Activated CD8-positive, alpha-beta T cell treated with anti-CD3 and anti-CD28 coated beads for 36 hours (primary cell): Measurements from ENCODE around the gene TPM2. TPM values are rescaled to one million over a fixed set of nuclear protein-coding genes. Genes with fewer than 3 reads are reported as not detected.
"Not testable (repeated sequence)": the region's sequence is repeated elsewhere in the genome, so short reads cannot be mapped to it uniquely, and the experiment has no call there.

Experiments
- ATAC-seq: fragments of 200-7000 bp; cut with Tn5 transposase; one replicate; pipeline ENCODE4 v1.10.0; 2021; ENCODE audit warnings: mild to moderate bottlenecking, moderate library complexity
- CTCF ChIA-PET: fragments of 350-600 bp; sonication (Branson Sonifier 250); formaldehyde crosslinking; loops from one replicate; lab custom pipeline; 2021; ENCODE audit warnings: antibody characterized with exemption; lab: Charles Lee
- POLR2A ChIA-PET: fragments of 350-600 bp; sonication (Branson Sonifier 250); formaldehyde crosslinking; loops from one replicate; lab custom pipeline; 2021; ENCODE audit warnings: antibody characterized with exemption; lab: Charles Lee
- DNase-seq: peaks from one replicate; pipeline ENCODE4 v3.0.0-alpha.2; 2020
- H3K27ac Mint-ChIP-seq: one replicate; pipeline ENCODE4 v1.8.0; 2021; ENCODE audit warnings: mild to moderate bottlenecking, mixed read lengths
- H3K27me3 Mint-ChIP-seq: one replicate; pipeline ENCODE4 v1.8.0; 2021; ENCODE audit warnings: mixed read lengths
- H3K36me3 Mint-ChIP-seq: one replicate; pipeline ENCODE4 v1.8.0; 2021; ENCODE audit warnings: low read depth, mixed read lengths
- H3K4me1 Mint-ChIP-seq: one replicate; pipeline ENCODE4 v1.8.0; 2021; ENCODE audit warnings: low read depth, mixed read lengths
- H3K4me3 Mint-ChIP-seq: one replicate; pipeline ENCODE4 v1.8.0; 2021; ENCODE audit warnings: mild to moderate bottlenecking, moderate library complexity, mixed read lengths
- H3K9me3 Mint-ChIP-seq: one replicate; pipeline ENCODE4 v1.8.0; 2021; ENCODE audit warnings: mixed read lengths
- CTCF ChIP-seq: fragments of 200-600 bp; IDR thresholded peaks from one replicate; pipeline ENCODE4 v1.8.0; 2022; ENCODE audit warnings: antibody characterized with exemption, mild to moderate bottlenecking
- intact Hi-C: fragments of 100-400 bp; cut with micrococcal nuclease; formaldehyde crosslinking; loops from one replicate; pipeline ENCODE4 v1.10.0; 2022
- total RNA-seq, 2 experiments: library from RNA; stranded (reverse); gene quantifications; one replicate each; pipeline ENCODE4 v1.2.3, GENCODE V29; 2021

Gene TPM2
- total RNA-seq, 2 experiments from 2014 or later, result 4.8 to 5.3 TPM

GRCh38 chr9:35646533-35647265, 43.0 kb downstream of the TPM2 start:
- POLR2A ChIA-PET, result interaction anchor here (0.7 to 6.4 kb wide), 13 partner anchors 8 to 85 kb away, joined by 3 to 64 read pairs (median 4); partner anchors contain the start of genes CA9, CCDC107, CD72 and CREB3
- ATAC-seq, result peak; percentile 84
- no peaks in the 10 kb centered on the region for H3K9me3 Mint-ChIP-seq
- H3K4me1 Mint-ChIP-seq, result peaks cover 44% of the 10 kb centered on the region
- H3K27ac Mint-ChIP-seq, result peak overlapping the region; percentile 79
- DNase-seq, result peak; percentile 94
- peak; percentile 83 for TF ChIP-seq CTCF
- CTCF ChIA-PET, result interaction anchor here (0.6 to 7.7 kb wide), 21 partner anchors 10 to 166 kb away, joined by 3 to 98 read pairs (median 5); partner anchors contain the start of genes ARHGEF39, CCDC107, CD72 and CREB3
- H3K27me3 Mint-ChIP-seq, result no peaks in the 10 kb centered on the region
- H3K4me3 Mint-ChIP-seq, result peak overlapping the region; percentile 85
- H3K36me3 Mint-ChIP-seq, result peaks cover 35% of the 10 kb centered on the region
- intact Hi-C loops, result no loop called here

- intact Hi-C loops, result no loop called here
- ATAC-seq (no peak), DNase-seq (no peak)
- CTCF ChIA-PET, result interaction anchor here (0.6 to 7.7 kb wide), 13 partner anchors 10 to 102 kb away, joined by 3 to 98 read pairs (median 21); partner anchors contain the start of genes ARHGEF39, CCDC107, CD72 and CREB3
- Mint-ChIP-seq H3K9me3 (no peaks in the 10 kb centered on the region), H3K4me1 (peaks cover 44% of the 10 kb centered on the region), H3K36me3 (peaks cover 39% of the 10 kb centered on the region), H3K27ac (peak overlapping the region; percentile 79), H3K4me3 (peak overlapping the region; percentile 85), H3K27me3 (no peaks in the 10 kb centered on the region)
- POLR2A ChIA-PET, result interaction anchor here (0.7 to 6.4 kb wide), 5 partner anchors 11 to 45 kb away, joined by 3 to 64 read pairs (median 8); partner anchors contain the start of genes CCDC107, CD72 and RMRP
- no peak for TF ChIP-seq CTCF
These were observed 43.6 kb downstream of the TPM2 start for GRCh38 chr9:35646153-35646532.

GRCh38 chr9:35645736-35646135, 44.0 kb downstream of the TPM2 start:
- peak overlapping the region; percentile 85 for H3K4me3 Mint-ChIP-seq
- H3K9me3 Mint-ChIP-seq, H3K27me3 Mint-ChIP-seq, intact Hi-C loops, ATAC-seq, DNase-seq: not testable (repeated sequence)
- ChIA-PET POLR2A (interaction anchor here (0.7 to 6.4 kb wide), 6 partner anchors 11 to 45 kb away, joined by 3 to 64 read pairs (median 6); partner anchors contain the start of genes CCDC107, CD72 and RMRP), CTCF (interaction anchor here (1.1 to 7.7 kb wide), 13 partner anchors 9 to 85 kb away, joined by 3 to 98 read pairs (median 21); partner anchors contain the start of genes ARHGEF39, CCDC107, CD72 and CREB3)
- H3K36me3 Mint-ChIP-seq, result peaks cover 43% of the 10 kb centered on the region
- peak overlapping the region; percentile 79 for H3K27ac Mint-ChIP-seq
- H3K4me1 Mint-ChIP-seq, result peaks cover 45% of the 10 kb centered on the region

- Mint-ChIP-seq H3K9me3 (peaks cover 6% of the 10 kb centered on the region), H3K4me1 (peaks cover 58% of the 10 kb centered on the region), H3K36me3 (peaks cover 34% of the 10 kb centered on the region), H3K27me3 (no peaks in the 10 kb centered on the region), H3K4me3 (no peak overlapping the region), H3K27ac (no peak overlapping the region)
- ChIA-PET POLR2A (interaction anchor here (0.7 kb wide), 1 partner anchor 35 kb away, joined by 3 read pairs; no protein-coding TSS in a partner anchor), CTCF (interaction anchor here (1.3 kb wide), 1 partner anchor 32 kb away, joined by 3 read pairs; no protein-coding TSS in a partner anchor)
- ATAC-seq (no peak), DNase-seq (no peak)
- intact Hi-C loops, result no loop called here
- TF ChIP-seq CTCF, result no peak
These were observed 46.7 kb downstream of the TPM2 start for GRCh38 chr9:35643046-35643445.

- H3K27me3 Mint-ChIP-seq, ATAC-seq, H3K27ac Mint-ChIP-seq, DNase-seq, H3K4me3 Mint-ChIP-seq, H3K9me3 Mint-ChIP-seq, intact Hi-C loops, POLR2A ChIA-PET: not testable (repeated sequence)
- H3K36me3 Mint-ChIP-seq, result peaks cover 36% of the 10 kb centered on the region
- CTCF ChIA-PET, result interaction anchor here (2.8 kb wide), 1 partner anchor 30 kb away, joined by 15 read pairs; no protein-coding TSS in a partner anchor
- peaks cover 64% of the 10 kb centered on the region for H3K4me1 Mint-ChIP-seq
These were observed 48.2 kb downstream of the TPM2 start for GRCh38 chr9:35641478-35641877.

GRCh38 chr9:35640431-35640830, 49.3 kb downstream of the TPM2 start:
- ATAC-seq, H3K9me3 Mint-ChIP-seq, POLR2A ChIA-PET, intact Hi-C loops, H3K4me3 Mint-ChIP-seq, H3K27me3 Mint-ChIP-seq, DNase-seq: not testable (repeated sequence)
- CTCF ChIA-PET, result interaction anchor here (1.3 to 3.4 kb wide), 5 partner anchors 9 to 29 kb away, joined by 3 to 15 read pairs (median 13); partner anchors contain the start of genes ARHGEF39, CD72 and SIT1
- H3K4me1 Mint-ChIP-seq, result peaks cover 72% of the 10 kb centered on the region
- H3K36me3 Mint-ChIP-seq, result peaks cover 32% of the 10 kb centered on the region
- H3K27ac Mint-ChIP-seq, result peak overlapping the region; percentile 75
